Calu3 (cell line): ENCODE results near the gene LAMTOR1. TPM values are rescaled to one million over a fixed set of nuclear protein-coding genes. Genes with fewer than 3 reads are reported as not detected.

ENCODE experiments used
- BruUV-seq: library from RNA; stranded (reverse); fragments of 400-500 nt; replicated peaks from 2 replicates; lab custom pipeline; 2021; lab: Mats Ljungman, UMichigan
- CTCF ChIA-PET: fragments of 300-600 bp; sonication (Branson Sonifier 250); formaldehyde crosslinking; loops from one replicate; lab custom pipeline; 2022; ENCODE audit warnings: antibody characterized with exemption; lab: Charles Lee
- DNase-seq: peaks from one replicate; pipeline ENCODE4 v3.0.0; 2022
- H3K27ac Mint-ChIP-seq: one replicate; pipeline ENCODE4 v1.8.0; 2022; ENCODE audit warnings: mixed read lengths; ENCODE audit not compliant: unreplicated experiment
- H3K27me3 Mint-ChIP-seq: one replicate; pipeline ENCODE4 v1.8.0; 2022; ENCODE audit warnings: mixed read lengths; ENCODE audit not compliant: unreplicated experiment
- H3K36me3 Mint-ChIP-seq: one replicate; pipeline ENCODE4 v1.8.0; 2022; ENCODE audit warnings: mild to moderate bottlenecking, moderate library complexity, mixed read lengths; ENCODE audit not compliant: insufficient read depth, unreplicated experiment
- H3K4me1 Mint-ChIP-seq: one replicate; pipeline ENCODE4 v1.8.0; 2022; ENCODE audit warnings: mild to moderate bottlenecking, low read depth, mixed read lengths; ENCODE audit not compliant: unreplicated experiment
- H3K4me3 Mint-ChIP-seq: one replicate; pipeline ENCODE4 v1.8.0; 2022; ENCODE audit warnings: mild to moderate bottlenecking, low read depth, moderate library complexity, mixed read lengths; ENCODE audit not compliant: unreplicated experiment
- H3K9me3 Mint-ChIP-seq: one replicate; pipeline ENCODE4 v1.8.0; 2022; ENCODE audit warnings: low read depth, mixed read lengths; ENCODE audit not compliant: unreplicated experiment
- CTCF ChIP-seq: fragments of 200-600 bp; IDR thresholded peaks from one replicate; pipeline ENCODE4 v1.8.0; 2022; ENCODE audit warnings: antibody characterized with exemption; ENCODE audit not compliant: unreplicated experiment
- intact Hi-C: fragments of 100-400 bp; cut with micrococcal nuclease; formaldehyde crosslinking; loops from one replicate; pipeline ENCODE4 v1.10.0; 2022; ENCODE audit not compliant: unreplicated experiment
- total RNA-seq: library from RNA; stranded (reverse); gene quantifications from 2 replicates; pipeline ENCODE4 v1.2.3, GENCODE V29; 2022

Gene LAMTOR1
- total RNA-seq, 1 experiment from 2014 or later = 67.1 TPM

- Mint-ChIP-seq H3K4me3 (no peak overlapping the region), H3K27me3 (peaks cover 16% of the 10 kb centered on the region), H3K36me3 (no peaks in the 10 kb centered on the region), H3K4me1 (peaks cover 14% of the 10 kb centered on the region), H3K9me3 (peaks cover 2% of the 10 kb centered on the region), H3K27ac (no peak overlapping the region)
- CTCF ChIA-PET = interaction anchor here (0.6 to 0.7 kb wide), 2 partner anchors 15 to 118 kb away, joined by 3 read pairs; no protein-coding TSS in a partner anchor
- BruUV-seq = no TSS peak
- intact Hi-C loops = no loop called here
- no peak for TF ChIP-seq CTCF
- no peak for DNase-seq
These were observed 38.0 kb upstream of the LAMTOR1 start for GRCh38 chr11:72141066-72141465.

DNA sequence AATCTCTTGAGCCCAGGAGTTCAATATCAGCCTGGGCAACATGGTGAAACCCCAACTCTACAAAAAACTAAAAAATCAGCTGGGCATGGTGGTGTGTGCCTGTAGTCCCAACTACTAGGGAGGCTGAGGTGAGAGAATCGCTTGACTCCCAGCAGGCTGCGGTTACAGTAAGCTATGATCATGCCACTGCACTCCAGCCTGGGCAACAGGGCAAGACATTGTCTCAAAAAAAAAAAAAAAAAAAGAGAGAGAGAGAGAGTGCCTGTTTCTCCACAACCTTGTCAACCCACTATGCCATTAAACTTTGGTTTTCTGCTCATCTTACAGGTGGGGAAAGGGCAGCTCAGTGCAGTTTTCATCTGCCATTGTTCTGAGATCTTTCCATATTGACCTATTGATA lies 37.6 kb upstream of the LAMTOR1 start:
- CTCF ChIA-PET = no interaction called here
- Mint-ChIP-seq H3K36me3 (no peaks in the 10 kb centered on the region), H3K4me1 (peaks cover 14% of the 10 kb centered on the region), H3K27ac (no peak overlapping the region), H3K4me3 (no peak overlapping the region), H3K27me3 (peaks cover 16% of the 10 kb centered on the region), H3K9me3 (peaks cover 2% of the 10 kb centered on the region)
- TF ChIP-seq CTCF = no peak
- DNase-seq = no peak
- intact Hi-C loops = no loop called here
- no TSS peak for BruUV-seq

DNA sequence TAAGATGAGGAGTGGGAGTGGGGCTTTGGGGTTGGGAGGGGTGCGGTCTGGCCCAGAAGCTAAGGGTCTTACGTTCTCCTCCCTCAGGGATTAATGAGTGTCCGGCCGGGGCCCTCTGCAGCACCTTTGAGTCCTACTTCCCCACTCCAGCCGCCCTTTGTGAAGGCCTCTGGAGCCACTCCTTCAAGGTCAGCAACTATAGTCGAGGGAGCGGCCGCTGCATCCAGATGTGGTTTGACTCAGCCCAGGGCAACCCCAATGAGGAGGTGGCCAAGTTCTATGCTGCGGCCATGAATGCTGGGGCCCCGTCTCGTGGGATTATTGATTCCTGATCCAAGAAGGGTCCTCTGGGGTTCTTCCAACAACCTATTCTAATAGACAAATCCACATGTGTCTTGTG lies 36.4 kb upstream of the LAMTOR1 start:
- no TSS peak for BruUV-seq
- no peak for TF ChIP-seq CTCF
- intact Hi-C loops = no loop called here
- DNase-seq = no peak
- no peaks in the 10 kb centered on the region for H3K36me3 Mint-ChIP-seq
- CTCF ChIA-PET = no interaction called here
- no peak overlapping the region for H3K4me3 Mint-ChIP-seq
- peaks cover 2% of the 10 kb centered on the region for H3K9me3 Mint-ChIP-seq
- peaks cover 16% of the 10 kb centered on the region for H3K27me3 Mint-ChIP-seq
- H3K27ac Mint-ChIP-seq = no peak overlapping the region
- H3K4me1 Mint-ChIP-seq = peaks cover 14% of the 10 kb centered on the region

DNA sequence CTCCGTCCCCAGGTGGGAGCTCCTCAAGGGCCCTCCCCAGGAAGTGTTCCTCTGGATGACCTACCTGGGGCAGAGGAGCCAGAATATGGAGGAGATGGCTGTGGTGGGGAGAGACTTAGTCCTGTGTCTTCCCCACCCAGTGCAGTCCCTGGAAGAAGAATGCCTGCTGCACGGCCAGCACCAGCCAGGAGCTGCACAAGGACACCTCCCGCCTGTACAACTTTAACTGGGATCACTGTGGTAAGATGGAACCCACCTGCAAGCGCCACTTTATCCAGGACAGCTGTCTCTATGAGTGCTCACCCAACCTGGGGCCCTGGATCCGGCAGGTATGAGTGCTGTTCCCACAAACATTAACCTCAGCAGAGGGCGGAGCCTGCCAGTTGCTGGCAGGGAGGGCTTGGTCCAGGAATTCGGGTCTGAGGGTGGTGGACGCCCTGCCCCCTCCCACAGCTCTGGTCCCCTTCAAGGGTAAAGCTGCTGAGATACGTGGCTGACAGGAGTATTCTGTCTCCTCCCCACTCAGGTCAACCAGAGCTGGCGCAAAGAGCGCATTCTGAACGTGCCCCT lies 35.8 kb upstream of the LAMTOR1 start:
- Mint-ChIP-seq H3K4me1 (peaks cover 14% of the 10 kb centered on the region), H3K4me3 (no peak overlapping the region), H3K27ac (no peak overlapping the region), H3K9me3 (peaks cover 2% of the 10 kb centered on the region), H3K27me3 (peaks cover 19% of the 10 kb centered on the region), H3K36me3 (no peaks in the 10 kb centered on the region)
- DNase-seq = no peak
- intact Hi-C loops = no loop called here
- CTCF ChIA-PET = no interaction called here
- no TSS peak for BruUV-seq
- TF ChIP-seq CTCF = no peak
